ENCODE data around the gene PGR. TPM values are rescaled to one million over a fixed set of nuclear protein-coding genes. Genes with fewer than 3 reads are reported as not detected.

Gene PGR
- total RNA-seq, 3 donors from 2014 or later (not counting 1 experiment from before 2014, with no cell fraction given): not detected

- WGBS (ENCODE audit: insufficient coverage): 100% methylated on average over 1 of the region's 2 CpGs
- no peak overlapping the region for H3K4me3 Mint-ChIP-seq
These were observed 68.0 kb downstream of the PGR start for GRCh38 chr11:101061606-101062005.

GRCh38 chr11:101059331-101059730 lies 70.3 kb downstream of the PGR start:
- H3K27me3 Mint-ChIP-seq (ENCODE audit: low read depth in 2 of 2): no peaks in the 10 kb centered on the region
- intact Hi-C loops (cut with micrococcal nuclease): no loop called here
- DNase-seq: no peak

More at GRCh38 chr11:101061606-101062005, 68.0 kb downstream of the PGR start:
- H3K36me3 ChIP-seq (ENCODE audit: control insufficient read depth, insufficient read depth, low read length): no peaks in the 10 kb centered on the region
- no peak overlapping the region for H3K27ac Mint-ChIP-seq
- no peaks in the 10 kb centered on the region for H3K27me3 ChIP-seq (ENCODE audit: control insufficient read depth, insufficient read depth, low read length)
- peaks cover 6 to 17% of the 10 kb centered on the region in 2 donors for H3K9me3 Mint-ChIP-seq
- ATAC-seq (no peak), DNase-seq (no peak)
- no peaks in the 10 kb centered on the region for H3K27me3 Mint-ChIP-seq (ENCODE audit: low read depth in 2 of 2)
- no peaks in the 10 kb centered on the region for H3K9me3 ChIP-seq (ENCODE audit: control insufficient read depth, insufficient read depth, low read length)
- TF ChIP-seq CTCF (IDR thresholded peaks at IDR 0.05): no peak
- intact Hi-C loops (cut with micrococcal nuclease): no loop called here
- H3K36me3 Mint-ChIP-seq: no peaks in the 10 kb centered on the region
- H3K4me1 ChIP-seq (ENCODE audit: control insufficient read depth, insufficient read depth, low read length): no peaks in the 10 kb centered on the region
- no peak overlapping the region for H3K27ac ChIP-seq (ENCODE audit: low read length)
- H3K4me3 ChIP-seq (ENCODE audit: low read length): no peak overlapping the region
- no peaks in the 10 kb centered on the region for H3K4me1 Mint-ChIP-seq

GRCh38 chr11:101053492-101053891 lies 76.1 kb downstream of the PGR start:
- intact Hi-C loops (cut with micrococcal nuclease): no loop called here
- H3K9me3 Mint-ChIP-seq: peaks cover 14 to 17% of the 10 kb centered on the region in 2 donors

More at GRCh38 chr11:101059331-101059730, 70.3 kb downstream of the PGR start:
- no peaks in the 10 kb centered on the region for H3K36me3 ChIP-seq (ENCODE audit: control insufficient read depth, insufficient read depth, low read length)
- no peak for TF ChIP-seq CTCF (IDR thresholded peaks at IDR 0.05)
- no peaks in the 10 kb centered on the region for H3K27me3 ChIP-seq (ENCODE audit: control insufficient read depth, insufficient read depth, low read length)
- no peaks in the 10 kb centered on the region for H3K4me1 Mint-ChIP-seq
- peaks cover 6 to 17% of the 10 kb centered on the region in 2 donors for H3K9me3 Mint-ChIP-seq
- no peak overlapping the region for H3K4me3 Mint-ChIP-seq
- H3K4me3 ChIP-seq (ENCODE audit: low read length): no peak overlapping the region
- WGBS (ENCODE audit: insufficient coverage): 92% methylated on average over 2 of the region's 4 CpGs
- no peaks in the 10 kb centered on the region for H3K9me3 ChIP-seq (ENCODE audit: control insufficient read depth, insufficient read depth, low read length)
- no peaks in the 10 kb centered on the region for H3K36me3 Mint-ChIP-seq
- H3K4me1 ChIP-seq (ENCODE audit: control insufficient read depth, insufficient read depth, low read length): no peaks in the 10 kb centered on the region
- H3K27ac ChIP-seq (ENCODE audit: low read length): no peak overlapping the region
- ATAC-seq: no peak
- H3K27ac Mint-ChIP-seq: no peak overlapping the region

More at GRCh38 chr11:101053492-101053891, 76.1 kb downstream of the PGR start:
- Mint-ChIP-seq H3K4me1 (no peaks in the 10 kb centered on the region), H3K4me3 (no peak overlapping the region), H3K27me3 (ENCODE audit: low read depth in 2 of 2) (no peaks in the 10 kb centered on the region), H3K27ac (no peak overlapping the region), H3K36me3 (no peaks in the 10 kb centered on the region)
- no peaks in the 10 kb centered on the region for H3K27me3 ChIP-seq (ENCODE audit: control insufficient read depth, insufficient read depth, low read length)
- WGBS (ENCODE audit: insufficient coverage): 91% methylated on average over 1 of the region's 1 CpG
- no peak overlapping the region for H3K4me3 ChIP-seq (ENCODE audit: low read length)
- no peaks in the 10 kb centered on the region for H3K9me3 ChIP-seq (ENCODE audit: control insufficient read depth, insufficient read depth, low read length)
- no peaks in the 10 kb centered on the region for H3K36me3 ChIP-seq (ENCODE audit: control insufficient read depth, insufficient read depth, low read length)
- no peak overlapping the region for H3K27ac ChIP-seq (ENCODE audit: low read length)
- DNase-seq (no peak), ATAC-seq (no peak)
- TF ChIP-seq CTCF (IDR thresholded peaks at IDR 0.05): no peak
- H3K4me1 ChIP-seq (ENCODE audit: control insufficient read depth, insufficient read depth, low read length): no peaks in the 10 kb centered on the region
